B cell (primary cell): ENCODE results near the gene TRIM46. TPM values are rescaled to one million over a fixed set of nuclear protein-coding genes. Genes with fewer than 3 reads are reported as not detected.

Experiments
- ATAC-seq: fragments of 200-7000 bp; cut with Tn5 transposase; one replicate; pipeline ENCODE4 v1.10.0; 2021; ENCODE audit warnings: low read depth, mild to moderate bottlenecking, moderate number of reproducible peaks, moderate library complexity
- CTCF ChIA-PET: fragments of 350-600 bp; sonication (Branson Sonifier 250); formaldehyde crosslinking; loops from one replicate; lab custom pipeline; 2021; ENCODE audit warnings: antibody characterized with exemption, inconsistent platforms; lab: Charles Lee
- POLR2A ChIA-PET: fragments of 350-600 bp; sonication (Branson Sonifier 250); formaldehyde crosslinking; loops from one replicate; lab custom pipeline; 2021; ENCODE audit warnings: antibody characterized with exemption; lab: Charles Lee
- DNase-seq: peaks from one replicate; pipeline ENCODE4 v3.0.0; 2013
- H2AFZ ChIP-seq: 2 replicates; pipeline ENCODE4 v1.6.1; 2012; ENCODE audit warnings: mild to moderate bottlenecking, low read depth, low read length; ENCODE audit not compliant: insufficient read depth, poor library complexity, severe bottlenecking
- H3K27ac ChIP-seq, 2 donors: 1 replicate in 1 of 2; 2 replicates in 1 of 2; pipeline ENCODE4 v1.5.1; 2012 to 2013; ENCODE audit warnings: low read length in 2 of 2, mild to moderate bottlenecking in 2 of 2, moderate library complexity in 1 of 2
- H3K27me3 ChIP-seq, 4 experiments: fragments of 200-600 bp in 1 of 4; sonication (generic) in 1 of 4; replicated peaks in 1 of 4; 1 replicate in 2 of 4; 2 replicates in 2 of 4; pipeline versions ENCODE4 v1.6.1 to v1.7.0; 2013 to 2016; ENCODE audit warnings: low read length in 3 of 4, mild to moderate bottlenecking in 2 of 4, mixed read lengths in 1 of 4, moderate library complexity in 1 of 4; ENCODE audit not compliant: insufficient read depth in 4 of 4, control insufficient read depth in 3 of 4; ENCODE audit errors: control extremely low read depth in 1 of 4
- H3K36me3 ChIP-seq, 2 experiments: replicated peaks in 1 of 2; 1 replicate in 1 of 2; 2 replicates in 1 of 2; pipeline versions ENCODE4 v1.6.1 to v1.7.1; 2013; ENCODE audit warnings: low read length in 1 of 2; ENCODE audit not compliant: insufficient read depth in 2 of 2, control insufficient read depth in 1 of 2; ENCODE audit errors: control extremely low read depth in 1 of 2, extremely low read depth in 1 of 2
- H3K4me1 ChIP-seq, 2 donors: fragments of 200-600 bp in 1 of 2; sonication (generic) in 1 of 2; 1 replicate in 1 of 2; 2 replicates in 1 of 2; pipeline versions ENCODE4 v1.5.1 to v1.6.1; 2013 to 2017; ENCODE audit warnings: low read length in 2 of 2; ENCODE audit not compliant: control insufficient read depth in 2 of 2, insufficient read depth in 2 of 2
- H3K4me2 ChIP-seq: replicated peaks from 2 replicates; pipeline ENCODE3; 2012; ENCODE audit warnings: mild to moderate bottlenecking, low read depth, low read length; ENCODE audit not compliant: poor library complexity, severe bottlenecking
- H3K4me3 ChIP-seq, 5 experiments: fragments of 200-600 bp in 1 of 5; sonication (generic) in 1 of 5; 1 replicate in 3 of 5; 2 replicates in 2 of 5; pipeline versions ENCODE4 v1.5.1 to v1.7.0; 2011 to 2016; ENCODE audit warnings: low read length in 4 of 5, mild to moderate bottlenecking in 4 of 5, low read depth in 2 of 5, control low read depth in 1 of 5, moderate library complexity in 1 of 5; ENCODE audit not compliant: insufficient read depth in 1 of 5; ENCODE audit errors: control extremely low read depth in 1 of 5, extremely low read depth in 1 of 5
- H3K79me2 ChIP-seq: fragments of 200-600 bp; sonication (generic); one replicate; pipeline ENCODE4 v1.6.0; 2016; ENCODE audit warnings: low read length; ENCODE audit not compliant: control insufficient read depth, insufficient read depth
- H3K9ac ChIP-seq: fragments of 200-600 bp; sonication (generic); 2 replicates; pipeline ENCODE4 v1.6.1; 2017; ENCODE audit warnings: mild to moderate bottlenecking, low read length, moderate library complexity
- H3K9me3 ChIP-seq, 3 donors: one replicate each; pipeline versions ENCODE4 v1.6.1 to v1.7.1; 2013; ENCODE audit warnings: low read length in 2 of 3; ENCODE audit not compliant: control insufficient read depth in 2 of 3, insufficient read depth in 1 of 3; ENCODE audit errors: control extremely low read depth in 1 of 3
- H4K20me1 ChIP-seq: 2 replicates; pipeline ENCODE4 v1.6.0; 2012; ENCODE audit warnings: mild to moderate bottlenecking, low read length; ENCODE audit not compliant: insufficient read depth, control insufficient read depth, poor library complexity, severe bottlenecking
- H3K27ac Mint-ChIP-seq: one replicate; pipeline ENCODE4 v1.8.0; 2021; ENCODE audit warnings: mixed read lengths
- H3K27me3 Mint-ChIP-seq: one replicate; pipeline ENCODE4 v1.8.0; 2021; ENCODE audit warnings: mixed read lengths
- H3K4me1 Mint-ChIP-seq: one replicate; pipeline ENCODE4 v1.8.0; 2021; ENCODE audit warnings: mixed read lengths
- H3K4me3 Mint-ChIP-seq: one replicate; pipeline ENCODE4 v1.8.0; 2021; ENCODE audit warnings: mixed read lengths
- H3K9me3 Mint-ChIP-seq: one replicate; pipeline ENCODE4 v1.8.0; 2022; ENCODE audit warnings: mixed read lengths; ENCODE audit not compliant: insufficient read depth
- CTCF ChIP-seq: fragments of 200-600 bp; IDR thresholded peaks from one replicate; pipeline ENCODE4 v1.8.0; 2022; ENCODE audit warnings: antibody characterized with exemption, mild to moderate bottlenecking
- EZH2 ChIP-seq: IDR thresholded peaks from 2 replicates; pipeline ENCODE4 v1.6.1; 2012; ENCODE audit warnings: borderline replicate concordance, low read depth, mild to moderate bottlenecking, moderate library complexity, low read length; ENCODE audit not compliant: insufficient read depth, poor library complexity, severe bottlenecking
- WGBS: methylation state at CpG from one replicate; pipeline ENCODE4 v1.1.5; 2013; ENCODE audit warnings: missing lambda C conversion rate; ENCODE audit not compliant: insufficient coverage; 5-methylcytosine and 5-hydroxymethylcytosine counted together
- intact Hi-C: fragments of 100-400 bp; cut with micrococcal nuclease; formaldehyde crosslinking; loops from one replicate; pipeline ENCODE4 v1.10.0; 2022
- polyA plus RNA-seq: library from polyadenylated mRNA; depleted of rRNA; stranded (reverse); fragments of >200 nt; gene quantifications from 2 replicates; pipeline ENCODE4 v1.2.3, GENCODE V29; 2012
- total RNA-seq, 2 donors: library from RNA; stranded (reverse); fragments of 120-200 nt in 1 of 2; gene quantifications; 1 replicate in 1 of 2; 2 replicates in 1 of 2; pipeline versions ENCODE4 v1.2.3 to v1.2.4, GENCODE V29; 2013 to 2022

TRIM46 gene
- total and polyA plus RNA-seq, 2 donors (not counting 1 experiment from before 2014, with no cell fraction given), result 2.6 to 3.4 TPM

- Histone ChIP-seq H3K27ac (no peak overlapping the region), H3K9ac (no peak overlapping the region), H3K4me1 (peaks cover 18 to 31% of the 10 kb centered on the region in 2 donors), H3K36me3 (no peaks in the 10 kb centered on the region), H3K27me3 (no peaks in the 10 kb centered on the region), H3K4me2 (no peak overlapping the region), H3K79me2 (no peaks in the 10 kb centered on the region), H2AFZ (no peak overlapping the region), H4K20me1 (no peaks in the 10 kb centered on the region), H3K4me3 (no peak overlapping the region), H3K9me3 (no peaks in the 10 kb centered on the region)
- H3K9me3 Mint-ChIP-seq, result no peaks in the 10 kb centered on the region
- ChIA-PET CTCF (interaction anchor here (1.8 to 2.4 kb wide), 2 partner anchors 13 to 21 kb away, joined by 4 to 11 read pairs; partner anchors contain the start of gene THBS3), POLR2A (no interaction called here)
- ATAC-seq, result no peak
- H3K4me3 Mint-ChIP-seq, result no peak overlapping the region
- H3K27me3 Mint-ChIP-seq, result no peaks in the 10 kb centered on the region
- WGBS, result 88% methylated on average over 12 of the region's 14 CpGs
- DNase-seq, result no peak
- intact Hi-C loops, result no loop called here
- peak overlapping the region; percentile 3 for H3K27ac Mint-ChIP-seq
- H3K4me1 Mint-ChIP-seq, result peaks cover 28% of the 10 kb centered on the region
- no peak for TF ChIP-seq CTCF
- no peak for TF ChIP-seq EZH2
These were observed 13.3 kb downstream of the TRIM46 start for GRCh38 chr1:155186794-155187455.

GRCh38 chr1:155187456-155187891, 13.8 kb downstream of the TRIM46 start:
- TF ChIP-seq CTCF, result no peak
- no peak for TF ChIP-seq EZH2
- ChIA-PET CTCF (interaction anchor here (1.8 kb wide), 1 partner anchor 13 kb away, joined by 4 read pairs; no protein-coding TSS in a partner anchor), POLR2A (no interaction called here)
- no peak overlapping the region for H3K27ac Mint-ChIP-seq
- H3K4me1 Mint-ChIP-seq, result peaks cover 33% of the 10 kb centered on the region
- Histone ChIP-seq H3K27ac (no peak overlapping the region), H3K36me3 (no peaks in the 10 kb centered on the region), H3K4me1 (peaks cover 18 to 33% of the 10 kb centered on the region in 2 donors), H3K79me2 (no peaks in the 10 kb centered on the region), H2AFZ (no peak overlapping the region), H3K27me3 (no peaks in the 10 kb centered on the region), H3K4me3 (no peak overlapping the region), H3K9me3 (no peaks in the 10 kb centered on the region), H3K9ac (no peak overlapping the region), H4K20me1 (no peaks in the 10 kb centered on the region), H3K4me2 (no peak overlapping the region)
- intact Hi-C loops, result no loop called here
- ATAC-seq (no peak), DNase-seq (no peak)
- no peaks in the 10 kb centered on the region for H3K27me3 Mint-ChIP-seq
- H3K9me3 Mint-ChIP-seq, result no peaks in the 10 kb centered on the region
- no peak overlapping the region for H3K4me3 Mint-ChIP-seq
- 85% methylated on average over 16 of the region's 16 CpGs for whole genome bisulfite sequencing
